Activated naive CD8-positive, alpha-beta T cell (primary cell): Measurements from ENCODE around the gene RNF13.
"Not testable (repeated sequence)": the region's sequence is repeated elsewhere in the genome, so short reads cannot be mapped to it uniquely, and the experiment has no call there.

ENCODE experiments used
- H3K27ac Mint-ChIP-seq: one replicate; pipeline ENCODE4 v1.8.0; 2021; ENCODE audit warnings: mixed read lengths
- H3K27me3 Mint-ChIP-seq: one replicate; pipeline ENCODE4 v1.8.0; 2021; ENCODE audit warnings: mixed read lengths
- H3K36me3 Mint-ChIP-seq: one replicate; pipeline ENCODE4 v1.8.0; 2021; ENCODE audit warnings: mixed read lengths
- H3K4me1 Mint-ChIP-seq: one replicate; pipeline ENCODE4 v1.8.0; 2021; ENCODE audit warnings: low read depth, mixed read lengths
- H3K4me3 Mint-ChIP-seq: one replicate; pipeline ENCODE4 v1.8.0; 2021; ENCODE audit warnings: mild to moderate bottlenecking, mixed read lengths
- H3K9me3 Mint-ChIP-seq: one replicate; pipeline ENCODE4 v1.8.0; 2021; ENCODE audit warnings: low read depth, mixed read lengths

Gene RNF13

GRCh38 chr3:149920119-149920518 lies 107.1 kb downstream of the RNF13 start:
- H3K9me3 Mint-ChIP-seq = no peaks in the 10 kb centered on the region
- H3K27ac Mint-ChIP-seq = no peak overlapping the region
- H3K27me3 Mint-ChIP-seq = no peaks in the 10 kb centered on the region
- peaks cover 26% of the 10 kb centered on the region for H3K36me3 Mint-ChIP-seq
- no peak overlapping the region for H3K4me3 Mint-ChIP-seq
- no peaks in the 10 kb centered on the region for H3K4me1 Mint-ChIP-seq

DNA sequence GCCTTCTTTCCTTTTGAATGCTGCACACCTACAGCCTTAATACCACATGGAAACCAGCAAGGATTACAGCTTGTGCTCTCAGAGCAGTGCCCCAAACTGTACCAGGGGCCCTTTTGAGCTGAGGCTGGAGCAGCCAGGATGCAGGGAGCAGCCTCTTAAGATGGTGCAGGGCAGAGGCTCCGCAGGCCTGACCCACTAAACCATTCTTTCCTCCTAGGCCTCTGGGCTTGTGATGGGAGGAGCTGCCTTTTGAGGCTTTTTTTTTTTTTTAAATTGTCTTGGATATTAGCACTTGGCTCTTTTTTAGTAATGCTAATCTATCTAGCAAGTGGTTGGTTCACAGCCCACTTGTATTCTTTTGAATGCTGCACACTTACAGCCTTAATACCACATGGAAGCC lies 120.0 kb downstream of the RNF13 start:
- Mint-ChIP-seq H3K27ac (no peak overlapping the region), H3K27me3 (no peaks in the 10 kb centered on the region), H3K4me1 (peaks cover 12% of the 10 kb centered on the region), H3K4me3 (no peak overlapping the region), H3K36me3 (peaks cover 29% of the 10 kb centered on the region), H3K9me3 (peaks cover 9% of the 10 kb centered on the region)

DNA sequence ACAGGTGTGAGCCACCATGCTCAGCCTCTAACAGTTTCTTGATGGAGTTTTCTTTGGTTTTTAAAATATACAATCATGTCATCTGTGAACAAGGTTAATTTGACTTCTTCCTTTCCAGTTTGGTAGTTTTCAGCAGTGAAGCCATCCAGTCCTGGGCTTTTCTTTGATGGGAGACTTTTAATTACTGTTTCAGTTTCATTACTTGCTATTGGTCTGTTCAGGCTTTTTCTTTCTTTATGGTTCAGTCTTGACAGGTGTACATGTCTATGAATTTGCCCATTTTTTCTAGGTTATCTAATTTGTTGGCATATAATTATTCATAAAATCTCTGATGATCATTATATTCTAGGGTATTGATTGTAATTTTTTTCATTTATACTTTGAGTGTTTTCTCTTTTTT lies 120.8 kb downstream of the RNF13 start:
- H3K27me3 Mint-ChIP-seq = no peaks in the 10 kb centered on the region
- no peak overlapping the region for H3K4me3 Mint-ChIP-seq
- no peak overlapping the region for H3K27ac Mint-ChIP-seq
- H3K4me1 Mint-ChIP-seq = peaks cover 12% of the 10 kb centered on the region
- peaks cover 25% of the 10 kb centered on the region for H3K36me3 Mint-ChIP-seq
- H3K9me3 Mint-ChIP-seq = peaks cover 9% of the 10 kb centered on the region

DNA sequence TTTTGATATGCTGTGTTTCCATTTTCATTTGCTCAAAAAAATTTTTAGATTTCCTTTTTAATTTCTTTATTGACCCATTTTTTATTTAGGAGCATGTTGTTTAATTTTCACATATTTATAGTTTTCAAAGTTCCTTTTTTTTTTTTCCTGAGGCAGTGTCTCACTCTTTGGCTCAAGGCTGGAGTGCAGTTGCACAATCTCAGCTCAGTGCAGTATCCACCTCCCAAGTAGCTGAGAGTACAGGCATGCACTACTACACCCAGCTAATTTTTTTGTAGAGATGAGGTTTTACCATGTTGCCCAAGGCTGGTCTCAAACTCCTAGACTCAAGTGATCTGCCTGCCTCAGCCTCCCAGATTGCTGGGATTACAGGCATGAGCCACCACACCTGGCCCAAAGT lies 121.5 kb downstream of the RNF13 start:
- H3K27ac Mint-ChIP-seq = no peak overlapping the region
- no peak overlapping the region for H3K4me3 Mint-ChIP-seq
- peaks cover 15% of the 10 kb centered on the region for H3K4me1 Mint-ChIP-seq
- H3K9me3 Mint-ChIP-seq = peaks cover 9% of the 10 kb centered on the region
- no peaks in the 10 kb centered on the region for H3K27me3 Mint-ChIP-seq
- peaks cover 21% of the 10 kb centered on the region for H3K36me3 Mint-ChIP-seq

DNA sequence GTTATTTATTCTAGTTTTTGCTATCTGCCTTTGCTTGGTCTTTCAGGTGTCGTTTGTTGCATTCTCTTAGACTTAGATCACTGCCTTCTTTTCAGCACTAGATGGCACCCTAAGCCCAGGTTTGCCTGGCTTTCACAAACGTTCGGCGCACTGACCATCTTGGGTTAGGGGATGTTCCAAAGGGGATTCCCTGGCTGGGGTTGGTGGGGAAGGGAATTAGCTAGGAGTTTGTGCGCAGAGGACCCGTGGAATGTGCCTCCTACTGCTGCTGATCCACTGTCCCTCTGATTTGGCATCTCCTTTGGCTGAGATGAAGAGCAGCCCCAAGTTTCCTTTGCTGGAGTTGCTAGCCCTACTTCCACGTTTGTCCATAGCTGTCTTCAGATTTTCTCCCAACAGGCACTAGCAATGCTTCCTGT lies 123.8 kb downstream of the RNF13 start:
- H3K27me3 Mint-ChIP-seq = no peaks in the 10 kb centered on the region
- peaks cover 15% of the 10 kb centered on the region for H3K36me3 Mint-ChIP-seq
- H3K9me3 Mint-ChIP-seq = peaks cover 6% of the 10 kb centered on the region
- no peak overlapping the region for H3K4me3 Mint-ChIP-seq
- H3K4me1 Mint-ChIP-seq = peaks cover 13% of the 10 kb centered on the region
- no peak overlapping the region for H3K27ac Mint-ChIP-seq

DNA sequence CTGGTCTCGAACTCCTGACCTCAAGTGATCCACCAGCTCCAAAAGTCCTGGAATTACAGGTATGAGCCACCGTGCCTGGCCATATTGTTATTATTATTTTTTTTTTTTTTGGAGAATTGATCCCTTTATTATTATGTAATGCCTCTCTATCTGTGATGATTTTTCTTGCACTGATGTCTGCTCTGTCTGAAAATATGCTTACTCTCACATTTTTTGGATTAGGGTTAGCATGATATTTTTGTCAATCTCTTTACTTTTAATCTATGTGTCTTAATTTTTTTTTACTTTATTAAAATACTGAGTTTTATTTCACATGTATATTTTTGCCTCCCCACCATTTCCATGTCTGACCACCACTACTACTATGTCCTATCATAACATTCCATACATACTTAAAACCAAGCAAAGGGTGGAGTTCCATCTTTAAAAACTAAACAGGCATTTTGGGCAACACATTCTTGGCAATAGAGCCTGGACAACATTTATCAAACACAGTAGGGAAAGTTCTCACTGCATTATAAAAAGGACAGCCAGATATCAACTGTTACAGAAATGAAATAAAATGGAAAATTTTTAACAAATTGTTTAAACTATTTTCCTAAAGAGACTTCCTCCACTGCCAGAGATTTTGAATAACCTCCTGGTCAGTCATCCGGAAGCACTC lies 125.5 kb downstream of the RNF13 start:
- not testable (repeated sequence) for H3K27ac Mint-ChIP-seq, H3K4me3 Mint-ChIP-seq, H3K9me3 Mint-ChIP-seq, H3K27me3 Mint-ChIP-seq
- H3K36me3 Mint-ChIP-seq = peaks cover 19% of the 10 kb centered on the region
- peaks cover 16% of the 10 kb centered on the region for H3K4me1 Mint-ChIP-seq

- H3K4me3 Mint-ChIP-seq = no peak overlapping the region
- H3K36me3 Mint-ChIP-seq = peaks cover 20% of the 10 kb centered on the region
- H3K4me1 Mint-ChIP-seq = peaks cover 14% of the 10 kb centered on the region
- H3K27me3 Mint-ChIP-seq = no peaks in the 10 kb centered on the region
- no peaks in the 10 kb centered on the region for H3K9me3 Mint-ChIP-seq
- no peak overlapping the region for H3K27ac Mint-ChIP-seq
Observed at GRCh38 chr3:149941186-149941585, 128.2 kb downstream of the RNF13 start.

- H3K4me3 Mint-ChIP-seq = no peak overlapping the region
- H3K4me1 Mint-ChIP-seq = peaks cover 12% of the 10 kb centered on the region
- no peaks in the 10 kb centered on the region for H3K9me3 Mint-ChIP-seq
- no peak overlapping the region for H3K27ac Mint-ChIP-seq
- no peaks in the 10 kb centered on the region for H3K27me3 Mint-ChIP-seq
- peaks cover 20% of the 10 kb centered on the region for H3K36me3 Mint-ChIP-seq
Observed at GRCh38 chr3:149941946-149942345, 128.9 kb downstream of the RNF13 start.

DNA sequence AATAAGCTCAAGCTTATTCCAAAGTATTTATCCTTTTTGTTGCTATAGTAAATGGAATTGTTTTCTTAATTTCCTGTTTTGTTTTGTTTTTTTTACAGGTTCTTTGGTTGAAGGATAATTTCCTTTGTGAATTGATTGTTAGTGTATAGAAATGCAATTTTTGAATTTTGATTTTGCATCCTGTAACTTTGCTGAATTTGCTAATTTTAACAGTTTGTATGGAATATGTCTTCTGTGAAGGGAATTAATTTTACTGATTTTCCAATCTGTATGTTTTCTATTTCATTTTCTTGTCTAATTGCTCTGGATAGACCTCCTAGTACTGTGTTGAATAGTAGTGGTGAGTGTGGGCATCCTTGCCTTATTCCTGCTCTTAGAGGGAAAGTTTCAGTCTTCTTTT lies 129.4 kb downstream of the RNF13 start:
- Mint-ChIP-seq H3K4me1 (peaks cover 12% of the 10 kb centered on the region), H3K27me3 (no peaks in the 10 kb centered on the region), H3K36me3 (peaks cover 20% of the 10 kb centered on the region), H3K4me3 (no peak overlapping the region), H3K27ac (no peak overlapping the region), H3K9me3 (no peaks in the 10 kb centered on the region)

- Mint-ChIP-seq H3K4me1 (peaks cover 16% of the 10 kb centered on the region), H3K36me3 (peaks cover 23% of the 10 kb centered on the region)
- not testable (repeated sequence) for H3K4me3 Mint-ChIP-seq, H3K27ac Mint-ChIP-seq, H3K27me3 Mint-ChIP-seq, H3K9me3 Mint-ChIP-seq
Observed at GRCh38 chr3:149943966-149944365, 131.0 kb downstream of the RNF13 start.

DNA sequence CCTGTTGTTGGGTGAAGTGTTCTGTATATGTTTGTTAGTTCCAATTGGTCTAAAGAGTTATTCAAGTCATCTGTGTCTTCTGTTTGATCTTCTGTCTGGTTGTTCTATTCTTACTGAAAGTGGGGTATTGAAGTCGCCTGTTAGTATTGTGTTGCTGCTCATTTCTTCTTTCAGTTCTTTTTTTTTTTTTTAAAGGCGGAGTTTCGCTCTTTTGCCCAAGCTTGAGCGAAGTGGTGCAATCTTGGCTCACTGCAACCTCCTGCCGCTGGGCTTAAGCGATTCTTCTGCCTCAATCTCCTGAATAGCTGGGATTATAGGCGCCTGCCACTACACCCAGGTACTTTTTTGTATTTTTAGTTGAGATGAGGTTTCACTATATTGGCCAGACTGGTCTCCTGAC lies 134.2 kb downstream of the RNF13 start:
- Mint-ChIP-seq H3K9me3 (no peaks in the 10 kb centered on the region), H3K4me3 (no peak overlapping the region), H3K27me3 (no peaks in the 10 kb centered on the region), H3K36me3 (peaks cover 17% of the 10 kb centered on the region), H3K4me1 (peaks cover 22% of the 10 kb centered on the region), H3K27ac (no peak overlapping the region)

GRCh38 chr3:149949181-149949580 lies 136.2 kb downstream of the RNF13 start:
- no peak overlapping the region for H3K4me3 Mint-ChIP-seq
- H3K36me3 Mint-ChIP-seq = peaks cover 9% of the 10 kb centered on the region
- H3K27me3 Mint-ChIP-seq = no peaks in the 10 kb centered on the region
- peaks cover 29% of the 10 kb centered on the region for H3K4me1 Mint-ChIP-seq
- no peaks in the 10 kb centered on the region for H3K9me3 Mint-ChIP-seq
- H3K27ac Mint-ChIP-seq = no peak overlapping the region

DNA sequence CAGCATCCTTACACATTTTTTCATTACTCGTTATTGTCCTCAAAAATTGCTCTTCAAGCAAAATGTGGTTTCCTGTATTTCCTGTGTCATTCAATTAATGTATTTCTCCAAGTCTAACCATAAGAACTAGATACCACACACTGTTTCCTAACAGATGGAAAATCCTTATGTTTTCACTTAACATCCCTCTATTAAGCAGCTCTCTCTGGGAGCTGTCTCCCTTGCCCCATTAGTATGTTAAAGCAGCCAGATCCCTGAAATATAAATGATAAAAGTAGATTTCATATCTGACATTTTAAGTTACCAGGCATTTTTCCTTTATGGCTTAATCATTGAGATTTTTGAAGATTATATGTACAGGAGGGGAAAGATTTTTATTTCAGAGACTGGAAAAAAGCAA lies 141.8 kb downstream of the RNF13 start:
- no peak overlapping the region for H3K4me3 Mint-ChIP-seq
- no peaks in the 10 kb centered on the region for H3K9me3 Mint-ChIP-seq
- peak overlapping the region; percentile 46 for H3K27ac Mint-ChIP-seq
- H3K36me3 Mint-ChIP-seq = peaks cover 10% of the 10 kb centered on the region
- H3K4me1 Mint-ChIP-seq = peaks cover 37% of the 10 kb centered on the region
- no peaks in the 10 kb centered on the region for H3K27me3 Mint-ChIP-seq

DNA sequence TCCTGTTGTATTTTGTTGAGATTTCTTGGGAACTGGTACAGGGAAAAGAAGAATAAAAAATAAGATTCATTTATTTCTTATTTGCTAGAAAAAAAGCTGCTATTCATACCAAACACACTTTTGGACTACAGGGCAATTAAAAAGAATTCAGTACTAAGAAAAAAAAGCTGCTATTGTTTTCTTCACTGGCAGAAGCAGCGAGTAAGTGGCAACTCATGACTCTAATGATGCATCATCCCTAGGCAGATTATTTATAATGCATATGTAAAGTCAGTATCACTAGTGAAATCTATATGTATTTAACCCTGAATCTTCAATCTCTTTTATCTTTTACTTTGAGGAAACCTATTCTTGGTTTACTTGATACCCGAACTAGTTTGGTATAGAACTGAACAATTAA lies 142.4 kb downstream of the RNF13 start:
- Mint-ChIP-seq H3K4me1 (peaks cover 34% of the 10 kb centered on the region), H3K27ac (no peak overlapping the region)

DNA sequence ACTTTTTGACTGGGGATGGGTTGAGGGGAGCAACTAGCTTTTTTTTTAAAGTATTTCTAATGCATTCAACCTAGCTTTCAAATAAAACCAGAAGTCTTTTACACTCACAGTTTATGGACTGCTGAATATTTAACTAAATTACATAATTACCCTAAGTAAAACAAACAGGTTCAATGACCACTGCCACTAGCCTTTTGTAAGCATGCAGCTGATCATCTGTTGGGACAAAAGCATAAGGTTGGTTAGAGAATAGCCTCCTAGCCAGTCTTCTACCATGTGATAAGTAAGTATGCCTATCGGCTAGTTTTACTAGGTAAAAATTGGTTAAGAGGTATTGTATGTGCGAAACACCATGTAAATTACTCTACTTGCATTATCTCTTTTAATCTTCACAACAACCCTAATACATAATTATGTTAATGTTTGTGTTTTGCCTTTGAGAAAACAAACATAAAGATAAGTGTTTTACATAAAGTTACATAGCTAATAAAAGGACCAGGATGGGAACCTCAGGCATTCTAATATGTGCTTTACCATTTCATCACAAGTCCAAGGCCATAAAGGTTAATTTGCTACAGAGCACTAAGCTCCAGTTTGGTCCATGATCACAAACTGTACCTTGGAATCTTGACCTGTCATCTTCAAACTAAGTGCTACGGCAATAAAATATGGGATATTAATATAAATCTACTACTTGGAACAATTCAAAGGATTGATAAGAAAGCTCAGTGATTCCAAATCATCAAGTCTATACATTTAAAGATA lies 144.5 kb downstream of the RNF13 start:
- H3K27me3 Mint-ChIP-seq = no peaks in the 10 kb centered on the region
- no peaks in the 10 kb centered on the region for H3K9me3 Mint-ChIP-seq
- H3K4me1 Mint-ChIP-seq = peaks cover 27% of the 10 kb centered on the region
- peaks cover 8% of the 10 kb centered on the region for H3K36me3 Mint-ChIP-seq
- H3K27ac Mint-ChIP-seq = no peak overlapping the region
- no peak overlapping the region for H3K4me3 Mint-ChIP-seq

More for the DNA sequence above, 142.4 kb downstream of the RNF13 start:
- no peaks in the 10 kb centered on the region for H3K9me3 Mint-ChIP-seq
- peaks cover 8% of the 10 kb centered on the region for H3K36me3 Mint-ChIP-seq
- no peak overlapping the region for H3K4me3 Mint-ChIP-seq
- H3K27me3 Mint-ChIP-seq = no peaks in the 10 kb centered on the region
